H1 (cell line): ENCODE results near the gene DEDD. TPM values are rescaled to one million over a fixed set of nuclear protein-coding genes. Genes with fewer than 3 reads are reported as not detected.

ENCODE experiments used
- CTCF ChIA-PET: fragments of 300-600 bp; sonication (Branson Sonifier 250); formaldehyde crosslinking; loops from one replicate; lab custom pipeline; 2021; ENCODE audit not compliant: partially characterized antibody; lab: Charles Lee
- POLR2A ChIA-PET: fragments of 300-600 bp; sonication (Branson Sonifier 250); formaldehyde crosslinking; loops from one replicate; lab custom pipeline; 2021; ENCODE audit warnings: inconsistent platforms; ENCODE audit not compliant: partially characterized antibody; lab: Charles Lee
- DNase-seq, 2 experiments: peaks; one replicate each; pipeline versions ENCODE4 v3.0.0 to v3.0.0-alpha.2; 2010 to 2022; ENCODE audit warnings: low spot score in 2 of 2, low read depth in 1 of 2, mixed read lengths in 1 of 2
- FAIRE-seq: peaks from 2 replicates; lab custom pipeline; 2011; peaks lifted over from hg19 to GRCh38; lab: Jason Lieb, UNC
- H2AFZ ChIP-seq: 2 replicates; pipeline ENCODE4 v1.8.1; 2012; ENCODE audit warnings: low read length, inconsistent platforms
- H2AK5ac ChIP-seq: 2 replicates; pipeline ENCODE4 v1.6.1; 2013; ENCODE audit warnings: low read depth, low read length
- H2BK120ac ChIP-seq: replicated peaks from 2 replicates; pipeline ENCODE3; 2013; ENCODE audit warnings: low read depth, low read length, inconsistent platforms
- H2BK12ac ChIP-seq: 2 replicates; pipeline ENCODE4 v1.6.1; 2013; ENCODE audit warnings: low read depth, low read length
- H2BK15ac ChIP-seq: 2 replicates; pipeline ENCODE4 v1.6.1; 2013; ENCODE audit warnings: low read length
- H2BK20ac ChIP-seq: 2 replicates; pipeline ENCODE4 v1.6.1; 2013; ENCODE audit warnings: low read length
- H2BK5ac ChIP-seq: 2 replicates; pipeline ENCODE4 v1.6.1; 2013; ENCODE audit warnings: low read depth, low read length
- H3K14ac ChIP-seq: 2 replicates; pipeline ENCODE4 v1.6.1; 2013; ENCODE audit warnings: inconsistent platforms; ENCODE audit not compliant: insufficient read length
- H3K18ac ChIP-seq: 2 replicates; pipeline ENCODE4 v1.6.1; 2013; ENCODE audit warnings: low read length; ENCODE audit errors: extremely low read depth
- H3K23ac ChIP-seq: 2 replicates; pipeline ENCODE4 v1.6.1; 2013; ENCODE audit warnings: inconsistent platforms; ENCODE audit not compliant: insufficient read length
- H3K23me2 ChIP-seq: 2 replicates; pipeline ENCODE4 v1.6.1; 2013; ENCODE audit warnings: low read depth, low read length
- H3K27ac ChIP-seq: 2 replicates; pipeline ENCODE4 v1.6.1; 2011; ENCODE audit warnings: low read depth, low read length, inconsistent platforms
- H3K27me3 ChIP-seq, 4 experiments: replicated peaks in 1 of 4; 1 replicate in 1 of 4; 2 replicates in 3 of 4; pipeline versions ENCODE4 v1.6.1 to v1.8.1; 2011 to 2013; ENCODE audit warnings: low read length in 3 of 4, mild to moderate bottlenecking in 3 of 4, inconsistent platforms in 2 of 4, mixed read lengths in 2 of 4, moderate library complexity in 1 of 4; ENCODE audit not compliant: control insufficient read depth in 3 of 4, insufficient read depth in 3 of 4; ENCODE audit errors: extremely low read depth in 1 of 4
- H3K36me3 ChIP-seq, 4 experiments: 2 replicates each; pipeline versions ENCODE4 v1.6.1 to v1.8.1; 2011 to 2013; ENCODE audit warnings: mild to moderate bottlenecking in 4 of 4, low read length in 3 of 4, moderate library complexity in 2 of 4, control low read depth in 1 of 4, inconsistent platforms in 1 of 4; ENCODE audit not compliant: insufficient read depth in 4 of 4, control insufficient read depth in 2 of 4
- H3K4ac ChIP-seq: replicated peaks from 2 replicates; pipeline ENCODE3; 2013; ENCODE audit warnings: low read length, low read depth, mixed read lengths, inconsistent platforms; ENCODE audit not compliant: insufficient read length
- H3K4me1 ChIP-seq, 4 experiments: replicated peaks in 1 of 4; 1 replicate in 1 of 4; 2 replicates in 3 of 4; pipeline versions ENCODE4 v1.6.1 to v1.8.1; 2011 to 2013; ENCODE audit warnings: low read length in 3 of 4, inconsistent platforms in 2 of 4, mixed read lengths in 1 of 4; ENCODE audit not compliant: insufficient read depth in 4 of 4, control insufficient read depth in 3 of 4
- H3K4me2 ChIP-seq, 2 experiments: 2 replicates each; pipeline versions ENCODE4 v1.6.1 to v1.8.1; 2011 to 2013; ENCODE audit warnings: low read depth in 2 of 2, low read length in 2 of 2, control low read depth in 1 of 2, inconsistent platforms in 1 of 2, mild to moderate bottlenecking in 1 of 2; ENCODE audit not compliant: insufficient read depth in 1 of 2
- H3K4me3 ChIP-seq, 4 experiments: fragments of 200-600, 300-600 bp in 1 of 4; sonication (generic), shearing (Covaris generic), sonication (Bioruptor Twin) in 1 of 4; 2 replicates each; pipeline versions ENCODE4 v1.5.1 to v1.8.1; 2011 to 2016; ENCODE audit warnings: low read length in 4 of 4, low read depth in 3 of 4, control low read depth in 2 of 4, inconsistent platforms in 2 of 4, mild to moderate bottlenecking in 2 of 4, mixed read lengths in 1 of 4, moderate library complexity in 1 of 4; ENCODE audit not compliant: insufficient read depth in 2 of 4; ENCODE audit errors: extremely low read depth in 1 of 4
- H3K56ac ChIP-seq: replicated peaks from 2 replicates; pipeline ENCODE3; 2013; ENCODE audit warnings: low read depth, mild to moderate bottlenecking, mixed read lengths, low read length, inconsistent platforms; ENCODE audit not compliant: insufficient read length
- H3K79me1 ChIP-seq: 2 replicates; pipeline ENCODE4 v1.6.1; 2013; ENCODE audit warnings: low read depth, low read length, control low read depth
- H3K79me2 ChIP-seq, 2 experiments: 2 replicates each; pipeline versions ENCODE4 v1.6.1 to v1.8.1; 2012 to 2013; ENCODE audit warnings: low read length in 2 of 2, mild to moderate bottlenecking in 2 of 2, inconsistent platforms in 1 of 2; ENCODE audit not compliant: insufficient read depth in 2 of 2, control insufficient read depth in 1 of 2
- H3K9ac ChIP-seq, 4 experiments: replicated peaks in 1 of 4; 1 replicate in 1 of 4; 2 replicates in 3 of 4; pipeline versions ENCODE4 v1.6.1 to v1.8.1; 2011 to 2013; ENCODE audit warnings: low read depth in 3 of 4, low read length in 3 of 4, control low read depth in 2 of 4, mild to moderate bottlenecking in 2 of 4, moderate library complexity in 2 of 4, inconsistent platforms in 1 of 4; ENCODE audit errors: extremely low read depth in 1 of 4
- H3K9me3 ChIP-seq, 2 experiments: 2 replicates each; pipeline versions ENCODE4 v1.6.1 to v1.8.1; 2012 to 2013; ENCODE audit warnings: mild to moderate bottlenecking in 2 of 2, moderate library complexity in 2 of 2, control low read depth in 1 of 2, inconsistent platforms in 1 of 2, low read depth in 1 of 2, low read length in 1 of 2, mixed read lengths in 1 of 2; ENCODE audit not compliant: insufficient read depth in 2 of 2
- H4K20me1 ChIP-seq, 2 experiments: replicated peaks in 1 of 2; 2 replicates each; pipeline versions ENCODE3 to v1.8.1; 2011 to 2013; ENCODE audit warnings: inconsistent platforms in 2 of 2, low read length in 2 of 2, mild to moderate bottlenecking in 1 of 2; ENCODE audit not compliant: insufficient read depth in 2 of 2, control insufficient read depth in 1 of 2
- H4K5ac ChIP-seq: 2 replicates; pipeline ENCODE4 v1.6.1; 2013; ENCODE audit warnings: low read length, low read depth, mixed read lengths, inconsistent platforms; ENCODE audit not compliant: insufficient read length
- H4K8ac ChIP-seq: 2 replicates; pipeline ENCODE4 v1.8.0; 2013; ENCODE audit warnings: mild to moderate bottlenecking, moderate library complexity, low read length, inconsistent platforms; ENCODE audit not compliant: insufficient read depth; ENCODE audit errors: extremely low read depth
- H4K91ac ChIP-seq: replicated peaks from 2 replicates; pipeline ENCODE3; 2013; ENCODE audit warnings: low read length, mixed read lengths, inconsistent platforms; ENCODE audit not compliant: insufficient read length
- BRCA1 ChIP-seq: IDR thresholded peaks from 2 replicates; pipeline ENCODE4 v1.6.1; 2012; ENCODE audit warnings: low read depth, low read length, improper control_type of control experiment
- FOSL1 ChIP-seq: IDR thresholded peaks from 2 replicates; pipeline ENCODE4 v1.6.1; 2011; ENCODE audit warnings: mild to moderate bottlenecking, low read depth, low read length, moderate library complexity; ENCODE audit not compliant: insufficient read depth
- GABPA ChIP-seq: IDR thresholded peaks from 2 replicates; pipeline ENCODE4 v1.6.1; 2011; ENCODE audit warnings: mild to moderate bottlenecking, low read length, moderate library complexity, borderline replicate concordance; ENCODE audit not compliant: insufficient read depth
- KDM5A ChIP-seq: fragments of 200-600 bp; IDR thresholded peaks from 2 replicates; pipeline ENCODE4 v1.7.1; 2012; ENCODE audit warnings: mild to moderate bottlenecking, low read length, inconsistent platforms, mixed read lengths
- RBBP5 ChIP-seq: IDR thresholded peaks from 2 replicates; pipeline ENCODE4 v1.7.1; 2012; ENCODE audit warnings: low read depth, mild to moderate bottlenecking, inconsistent platforms, low read length, moderate library complexity, borderline replicate concordance
- SIN3A ChIP-seq, 2 experiments: IDR thresholded peaks in 1 of 2; conservative IDR thresholded peaks in 1 of 2; 2 replicates each; pipeline ENCODE4 v1.6.1; 2011 to 2012; ENCODE audit warnings: low read length in 2 of 2, improper control_type of control experiment in 1 of 2, low read depth in 1 of 2, mild to moderate bottlenecking in 1 of 2
- SIX5 ChIP-seq: IDR thresholded peaks from 2 replicates; pipeline ENCODE4 v1.6.1; 2011; ENCODE audit warnings: mild to moderate bottlenecking, low read depth, low read length
- SP4 ChIP-seq: IDR thresholded peaks from 2 replicates; pipeline ENCODE4 v1.6.1; 2012; ENCODE audit warnings: low read length, inconsistent platforms
- SUZ12 ChIP-seq: fragments of 200-600 bp; sonication (generic); IDR thresholded peaks from 2 replicates; pipeline ENCODE4 v1.6.1; 2012; ENCODE audit warnings: mild to moderate bottlenecking, inconsistent platforms, low read length, moderate library complexity, mixed read lengths
- WGBS, 2 experiments: shearing (Covaris generic) in 1 of 2; methylation state at CpG; one replicate each; pipeline versions ENCODE4 v1.1.6 to v1.1.7; 2013 to 2015; ENCODE audit warnings: low lambda C conversion rate in 2 of 2, mixed read lengths in 2 of 2, inconsistent platforms in 1 of 2, low coverage in 1 of 2, missing lambda C conversion rate in 1 of 2; ENCODE audit not compliant: insufficient replicate concordance in 2 of 2, insufficient coverage in 1 of 2, insufficient read length in 1 of 2; ENCODE audit errors: extremely low coverage in 1 of 2, missing lambda C conversion rate in 1 of 2; 5-methylcytosine and 5-hydroxymethylcytosine counted together
- polyA plus RNA-seq, 7 experiments: library from polyadenylated mRNA; depleted of rRNA in 3 of 7; stranded (reverse) in 5 of 7; unstranded in 2 of 7; fragments of >200 nt in 5 of 7; fragments of 200-250 nt in 2 of 7; gene quantifications; 1 replicate in 5 of 7; 2 replicates in 1 of 7; 4 replicates in 1 of 7; pipeline versions ENCODE4 v1.2.1 to v1.2.3, GENCODE V29; 2011 to 2013; ENCODE audit warnings: missing spikeins in 2 of 7, mixed read lengths in 2 of 7
- total RNA-seq: library from RNA; stranded (reverse); fragmentation: NEBNext Ultra II Directional; extraction: Animal tissue kit (Norgen Biotek cat#: 25700); gene quantifications from 2 replicates; pipeline ENCODE4 v1.2.1, GENCODE V29; 2021
- TF ChIP-seq, protein P1 (sequence below): IDR thresholded peaks from 2 replicates; pipeline ENCODE4 v1.6.1; 2012; ENCODE audit warnings: inconsistent platforms

DEDD gene
- total and polyA plus RNA-seq, 2 of the 8 experiments (the other 6 are each of a cell fraction or from before 2014, with no cell fraction given): 42.6 to 55.9 TPM

DNA sequence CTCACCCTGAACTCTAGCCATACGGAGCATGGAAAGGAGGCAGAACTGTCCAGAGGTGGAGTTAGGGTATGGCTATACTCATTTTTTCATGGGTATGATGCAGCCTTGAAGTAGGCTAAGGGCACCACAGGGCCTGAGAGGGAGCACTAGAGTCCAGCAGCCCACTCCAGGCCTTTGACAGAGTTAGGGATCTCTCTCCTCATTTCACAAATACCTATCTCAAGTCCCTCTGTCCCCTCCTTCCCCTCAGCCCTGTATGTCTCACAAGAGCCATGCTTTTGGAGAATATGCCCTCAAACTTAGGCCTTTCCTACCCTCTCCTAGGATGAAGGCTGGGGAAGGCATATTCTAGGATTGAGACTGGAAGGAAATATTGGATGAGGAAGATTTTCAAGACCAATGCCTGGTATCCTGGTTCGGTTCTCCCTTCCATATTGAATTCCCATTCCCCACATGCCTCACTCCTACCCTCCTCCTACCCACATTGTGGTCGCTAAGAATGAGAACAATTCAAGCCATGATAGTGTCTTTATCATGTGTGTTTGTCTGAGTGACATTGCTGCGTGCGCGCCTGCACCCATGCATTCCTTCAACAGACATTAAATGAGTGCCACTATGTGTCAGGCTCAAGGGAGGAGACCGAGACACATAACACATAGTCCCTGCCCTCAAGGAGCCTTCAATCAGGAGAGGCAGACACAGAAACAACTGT, 40.5 kb downstream of the DEDD start:
- H3K14ac ChIP-seq: no peak overlapping the region
- H2AK5ac ChIP-seq: no peak overlapping the region
- ChIA-PET CTCF (interaction anchor here (1.1 to 10.0 kb wide), 3 partner anchors 17 to 94 kb away, joined by 3 to 282 read pairs (median 4); partner anchors contain the start of gene ARHGAP30), POLR2A (no interaction called here)
- WGBS, 2 experiments: 87% methylated on average over 7 of the region's 7 CpGs; no CpG with 5 or more reads in 1 of the 2 experiments
- no peak for DNase-seq
- no peak overlapping the region for H3K56ac ChIP-seq
- H3K36me3 ChIP-seq: no peaks in the 10 kb centered on the region
- no peaks in the 10 kb centered on the region for H3K79me2 ChIP-seq
- H4K5ac ChIP-seq: no peak overlapping the region
- H3K79me1 ChIP-seq: no peaks in the 10 kb centered on the region
- H3K27ac ChIP-seq: no peak overlapping the region
- no peak overlapping the region for H3K18ac ChIP-seq
- H3K4ac ChIP-seq: no peak overlapping the region
- no peak overlapping the region for H2BK12ac ChIP-seq
- no peak overlapping the region for H2BK120ac ChIP-seq
- H3K4me1 ChIP-seq: peaks cover 0 to 6% (median 0%) of the 10 kb centered on the region in 4 experiments; a peak in 2 of 7 replicates
- H2BK5ac ChIP-seq: no peak overlapping the region
- no peak overlapping the region for H2BK15ac ChIP-seq
- TF ChIP-seq SUZ12 (no peak), SIN3A (conservative IDR thresholded peaks at IDR 0.05 in 1 of 2, IDR thresholded peaks at IDR 0.05 in 1 of 2; ENCODE audit: low read depth in 1 of 2, low read length in 2 of 2) (no peak), BRCA1 (no peak), RBBP5 (no peak), SIX5 (no peak), SP4 (no peak), FOSL1 (no peak), GABPA (no peak), KDM5A (no peak)
- TF ChIP-seq, protein P1, sequence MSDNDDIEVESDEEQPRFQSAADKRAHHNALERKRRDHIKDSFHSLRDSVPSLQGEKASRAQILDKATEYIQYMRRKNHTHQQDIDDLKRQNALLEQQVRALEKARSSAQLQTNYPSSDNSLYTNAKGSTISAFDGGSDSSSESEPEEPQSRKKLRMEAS: no peak
- H3K4me2 ChIP-seq: no peak overlapping the region
- H3K23ac ChIP-seq: no peak overlapping the region
- no peaks in the 10 kb centered on the region for H3K27me3 ChIP-seq
- H2AFZ ChIP-seq: no peak overlapping the region
- H3K9me3 ChIP-seq: no peaks in the 10 kb centered on the region
- no peak overlapping the region for H3K9ac ChIP-seq
- H2BK20ac ChIP-seq: no peak overlapping the region
- peaks cover 2% of the 10 kb centered on the region; the same call in 1 of the 2 replicates for H3K23me2 ChIP-seq
- no peak overlapping the region for H4K91ac ChIP-seq
- H3K4me3 ChIP-seq: no peak overlapping the region
- H4K8ac ChIP-seq: no peak overlapping the region
- no peak for FAIRE-seq
- no peaks in the 10 kb centered on the region for H4K20me1 ChIP-seq
